ENCODE data around the gene MYH6. TPM values are rescaled to one million over a fixed set of nuclear protein-coding genes. Genes with fewer than 3 reads are reported as not detected.
"Not testable (repeated sequence)": the region's sequence is repeated elsewhere in the genome, so short reads cannot be mapped to it uniquely, and the experiment has no call there.

MYH6 gene
- total RNA-seq, 1 experiment from 2014 or later, result not detected

DNA sequence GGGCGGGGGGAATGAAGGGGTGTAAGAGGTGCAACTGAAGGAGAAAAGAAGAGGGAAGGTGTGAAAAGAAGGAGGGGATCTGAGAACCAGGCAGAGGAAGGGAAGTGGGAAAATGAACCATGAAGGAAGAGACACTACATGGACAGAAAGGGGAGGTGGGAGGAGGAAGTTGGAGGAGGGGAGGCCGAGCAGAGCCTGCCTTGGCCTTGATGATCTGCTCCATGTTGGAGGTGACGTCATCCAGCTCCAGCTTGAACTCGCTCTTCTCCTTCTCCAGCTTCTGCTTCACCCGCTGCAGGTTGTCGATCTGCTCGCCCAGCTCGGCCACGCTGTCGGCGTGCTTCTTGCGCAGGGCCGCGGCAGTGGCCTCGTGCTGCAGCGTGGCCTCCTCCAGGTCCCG, 11.6 kb upstream of the MYH6 start:
- DNase-seq (ENCODE audit: low read depth, low spot score); in situ Hi-C loops (cut with HindIII; ENCODE audit: low pct_unique_long_range_greater_than_20kb, low sequenced_read_pairs): not testable (repeated sequence)

- in situ Hi-C loops (cut with HindIII; ENCODE audit: low pct_unique_long_range_greater_than_20kb, low sequenced_read_pairs), result no loop called here
- DNase-seq (ENCODE audit: low read depth, low spot score), result no peak
Observed at GRCh38 chr14:23418021-23418420, 9.9 kb upstream of the MYH6 start.

DNA sequence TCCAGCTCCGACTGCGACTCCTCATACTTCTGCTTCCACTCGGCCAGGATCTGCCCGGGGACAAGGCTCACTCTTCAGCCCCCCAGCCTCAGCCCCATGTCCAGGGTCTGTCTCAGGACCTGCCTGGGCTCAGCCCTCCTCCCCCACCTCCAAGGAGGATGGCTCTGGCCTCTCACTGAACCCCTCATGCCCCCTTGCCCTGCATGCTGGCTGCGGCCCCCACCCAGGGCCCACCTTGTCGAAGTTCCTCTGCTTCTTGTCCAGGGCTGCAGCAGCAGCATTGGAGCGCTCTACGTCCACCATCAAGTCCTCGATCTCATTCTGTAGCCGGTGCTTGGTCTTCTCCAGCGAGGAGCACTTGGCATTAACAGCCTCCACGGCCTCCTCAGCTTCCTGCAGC, 9.2 kb upstream of the MYH6 start:
- in situ Hi-C loops (cut with HindIII; ENCODE audit: low pct_unique_long_range_greater_than_20kb, low sequenced_read_pairs); DNase-seq (ENCODE audit: low read depth, low spot score): not testable (repeated sequence)

DNA sequence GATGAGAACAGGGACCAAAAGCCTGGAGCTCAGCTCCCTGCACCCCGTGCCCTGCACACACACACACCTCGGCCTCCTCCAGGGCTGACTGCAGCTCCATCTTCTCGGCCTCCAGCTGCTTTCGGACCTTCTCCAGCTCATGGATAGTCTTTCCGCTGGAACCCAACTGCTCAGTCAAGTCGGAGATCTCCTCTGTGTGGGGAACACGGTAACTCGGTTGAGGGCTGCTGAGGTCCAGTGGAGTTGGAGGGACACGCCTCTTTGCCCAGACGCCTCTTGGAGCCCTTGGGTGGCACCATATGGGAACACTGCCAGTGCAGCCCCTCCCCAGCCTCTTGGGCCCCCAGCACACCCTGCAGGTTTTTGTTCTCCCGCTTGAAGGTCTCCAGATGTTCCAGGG, 8.7 kb upstream of the MYH6 start:
- in situ Hi-C loops (cut with HindIII; ENCODE audit: low pct_unique_long_range_greater_than_20kb, low sequenced_read_pairs), result no loop called here
- DNase-seq (ENCODE audit: low read depth, low spot score), result no peak

DNA sequence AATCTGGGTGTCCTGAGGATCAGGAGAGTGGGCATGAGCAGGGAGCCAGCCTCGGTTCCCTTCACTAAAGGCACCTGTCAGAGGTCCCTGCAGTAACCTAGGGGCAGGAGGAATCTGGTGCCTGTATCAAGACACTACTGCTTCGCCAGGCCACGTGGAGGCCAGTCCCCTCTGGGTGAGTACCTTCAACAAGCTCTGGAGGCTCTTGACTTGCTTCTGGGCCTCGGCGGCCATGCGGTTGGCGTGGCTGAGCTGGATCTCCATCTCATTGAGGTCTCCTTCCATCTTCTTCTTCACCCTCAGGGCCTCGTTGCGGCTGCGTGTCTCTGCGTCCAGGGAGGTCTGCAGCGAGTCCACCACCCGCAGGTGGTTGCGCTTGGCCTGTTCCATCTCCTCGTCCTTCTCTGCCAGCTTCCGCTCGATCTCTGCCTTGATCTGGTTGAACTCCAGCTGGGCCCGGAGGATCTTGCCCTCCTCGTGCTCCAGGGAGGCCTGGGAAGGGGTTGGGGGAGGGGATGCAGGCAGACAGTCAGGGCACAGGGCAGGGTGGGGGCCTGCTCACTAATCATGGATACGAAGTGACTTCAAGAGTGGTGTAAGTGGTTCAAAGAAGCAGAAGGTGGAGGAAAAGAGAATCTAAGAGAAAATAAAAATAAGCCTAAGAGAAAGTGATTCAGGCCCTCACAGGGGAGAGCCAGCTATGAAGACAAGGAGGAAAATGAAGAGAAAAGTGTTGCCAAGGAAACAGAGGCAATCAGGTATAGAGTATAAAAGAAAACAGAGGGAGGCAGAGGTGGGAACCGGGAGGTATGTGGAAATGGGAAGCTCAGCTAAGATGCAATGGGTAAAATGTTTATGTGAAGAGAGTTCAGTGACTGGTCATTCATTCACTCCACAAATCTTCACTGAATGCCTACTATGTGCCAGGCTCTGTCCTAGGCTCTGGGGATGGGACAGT, 8.0 kb upstream of the MYH6 start:
- in situ Hi-C loops (cut with HindIII; ENCODE audit: low pct_unique_long_range_greater_than_20kb, low sequenced_read_pairs), result no loop called here
- DNase-seq (ENCODE audit: low read depth, low spot score), result no peak

- no peak for DNase-seq (ENCODE audit: low read depth, low spot score)
- in situ Hi-C loops (cut with HindIII; ENCODE audit: low pct_unique_long_range_greater_than_20kb, low sequenced_read_pairs), result no loop called here
Observed at GRCh38 chr14:23414906-23415820, 7.1 kb upstream of the MYH6 start.

GRCh38 chr14:23414254-23414653, 6.2 kb upstream of the MYH6 start:
- in situ Hi-C loops (cut with HindIII; ENCODE audit: low pct_unique_long_range_greater_than_20kb, low sequenced_read_pairs), result no loop called here
- DNase-seq (ENCODE audit: low read depth, low spot score), result no peak

DNA sequence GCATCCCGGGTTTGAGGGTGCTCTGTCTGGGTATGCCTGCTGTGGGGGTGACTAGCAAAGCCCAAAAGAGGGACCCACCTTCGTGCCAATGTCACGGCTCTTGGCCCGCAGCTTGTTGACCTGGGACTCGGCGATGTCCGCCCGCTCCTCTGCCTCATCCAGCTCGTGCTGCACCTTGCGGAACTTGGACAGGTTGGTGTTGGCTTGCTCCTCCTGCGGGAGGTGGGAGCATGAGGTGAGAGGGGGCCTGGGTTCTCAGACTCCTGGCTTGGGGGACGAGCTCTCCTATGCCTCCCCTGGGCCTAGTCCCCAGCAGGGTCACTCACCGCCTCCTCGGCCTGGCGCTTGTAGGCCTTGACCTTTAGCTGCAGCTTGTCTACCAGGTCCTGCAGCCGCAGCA, 5.6 kb upstream of the MYH6 start:
- DNase-seq (ENCODE audit: low read depth, low spot score), result no peak
- in situ Hi-C loops (cut with HindIII; ENCODE audit: low pct_unique_long_range_greater_than_20kb, low sequenced_read_pairs), result no loop called here

- in situ Hi-C loops (cut with HindIII; ENCODE audit: low pct_unique_long_range_greater_than_20kb, low sequenced_read_pairs), result no loop called here
Observed at GRCh38 chr14:23411563-23412525, 3.8 kb upstream of the MYH6 start.

DNA sequence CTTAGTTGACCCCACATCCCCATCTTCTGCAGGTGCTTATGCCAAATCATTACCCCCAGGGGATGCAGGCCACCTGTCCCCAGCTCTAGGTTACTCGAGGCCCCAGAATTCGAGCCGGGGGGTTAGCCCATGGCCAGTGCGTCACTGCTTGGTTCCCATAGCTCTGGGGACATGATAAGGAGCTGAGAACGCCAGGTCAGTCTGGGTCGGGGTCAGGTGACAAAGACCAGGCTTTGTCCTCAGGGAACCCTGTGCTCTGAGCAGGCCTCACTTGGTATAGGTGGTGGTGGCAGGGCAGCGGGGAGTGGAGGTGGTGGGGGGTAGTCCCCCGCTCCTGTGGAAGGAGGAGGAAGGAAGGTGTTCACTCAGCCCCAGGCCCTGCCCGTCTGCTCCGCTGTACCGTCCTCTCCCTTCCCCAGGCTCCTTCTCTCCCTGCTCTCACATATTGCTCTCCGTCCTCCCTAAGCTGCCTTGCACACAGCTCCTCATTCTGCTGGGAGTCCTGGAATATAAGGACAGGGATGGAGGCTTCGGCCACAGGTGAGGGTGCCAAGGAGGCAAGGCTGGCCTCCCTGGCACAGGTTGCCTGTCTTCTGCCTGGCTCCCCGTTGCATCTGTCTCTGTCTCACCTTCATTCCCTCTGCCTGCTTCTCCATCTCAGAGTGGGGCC, 2.0 kb upstream of the MYH6 start:
- no peak for DNase-seq (ENCODE audit: low read depth, low spot score)
- in situ Hi-C loops (cut with HindIII; ENCODE audit: low pct_unique_long_range_greater_than_20kb, low sequenced_read_pairs), result no loop called here

More at GRCh38 chr14:23411563-23412525, 3.8 kb upstream of the MYH6 start:
- no peak for DNase-seq (ENCODE audit: low read depth, low spot score)

- in situ Hi-C loops (cut with HindIII; ENCODE audit: low pct_unique_long_range_greater_than_20kb, low sequenced_read_pairs), result no loop called here
- DNase-seq (ENCODE audit: low read depth, low spot score), result no peak
Observed at GRCh38 chr14:23409475-23409874, 1.4 kb upstream of the MYH6 start.

DNA sequence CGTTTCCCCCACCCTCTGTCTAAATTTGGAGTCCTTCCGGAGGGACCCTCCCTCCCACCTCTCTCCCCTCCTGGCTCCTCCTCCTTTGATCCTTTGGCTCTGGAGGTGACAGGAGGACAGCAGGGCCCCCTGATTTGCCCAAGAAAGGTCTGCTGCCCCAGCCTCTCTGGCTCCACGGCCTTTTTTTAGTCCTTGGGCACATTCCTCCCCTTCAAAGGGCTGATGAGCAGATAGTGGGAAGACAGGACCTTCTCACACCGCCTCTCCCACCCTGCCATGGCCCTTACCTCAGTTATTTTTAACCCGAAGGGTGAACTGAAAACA, 196 bp upstream of the MYH6 start:
- in situ Hi-C loops (cut with HindIII; ENCODE audit: low pct_unique_long_range_greater_than_20kb, low sequenced_read_pairs), result no loop called here
- DNase-seq (ENCODE audit: low read depth, low spot score), result no peak

GRCh38 chr14:23406725-23407355, 1.2 kb downstream of the MYH6 start:
- in situ Hi-C loops (cut with HindIII; ENCODE audit: low pct_unique_long_range_greater_than_20kb, low sequenced_read_pairs), result no loop called here
- DNase-seq (ENCODE audit: low read depth, low spot score), result no peak

DNA sequence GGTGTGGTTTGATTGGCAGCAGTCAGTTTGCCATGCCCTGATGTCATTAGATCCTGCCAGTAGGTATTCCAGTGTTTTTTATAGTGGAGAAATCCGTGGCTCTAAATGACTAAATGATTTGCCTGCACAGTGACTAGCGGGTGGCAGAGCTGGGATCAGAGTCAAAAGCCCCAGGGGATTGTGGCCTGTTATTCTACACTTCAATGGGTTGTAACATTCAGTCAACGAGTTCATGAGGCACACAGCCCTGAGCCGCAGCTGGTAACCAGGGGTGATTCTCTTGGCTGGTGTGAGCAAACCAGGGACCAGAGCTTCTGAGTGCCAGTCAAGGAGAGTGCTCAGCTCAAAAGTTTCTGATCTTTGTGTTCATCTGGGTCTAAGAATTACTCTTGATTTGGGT, 1.8 kb downstream of the MYH6 start:
- in situ Hi-C loops (cut with HindIII; ENCODE audit: low pct_unique_long_range_greater_than_20kb, low sequenced_read_pairs), result no loop called here
- DNase-seq (ENCODE audit: low read depth, low spot score), result no peak

GRCh38 chr14:23405516-23406025, 2.5 kb downstream of the MYH6 start:
- DNase-seq (ENCODE audit: low read depth, low spot score), result no peak
- in situ Hi-C loops (cut with HindIII; ENCODE audit: low pct_unique_long_range_greater_than_20kb, low sequenced_read_pairs), result no loop called here

DNA sequence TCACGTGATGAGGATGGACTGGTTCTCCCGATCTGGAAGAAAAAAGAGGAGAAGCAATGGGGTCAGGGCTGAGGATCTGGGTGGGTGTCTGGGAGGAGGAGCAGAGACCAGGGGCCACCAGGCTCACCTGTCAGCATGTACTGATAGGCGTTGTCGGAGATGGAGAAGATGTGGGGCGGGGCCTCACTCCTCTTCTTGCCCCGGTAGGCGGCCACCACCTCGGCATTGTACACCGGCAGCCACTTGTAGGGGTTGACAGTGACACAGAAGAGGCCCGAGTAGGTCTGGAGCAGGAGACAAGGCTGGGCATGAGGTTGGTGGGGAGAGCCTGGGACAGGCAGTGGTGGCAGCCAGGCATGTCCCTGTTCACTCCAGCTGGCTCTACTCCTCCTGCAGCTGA, 3.0 kb downstream of the MYH6 start:
- in situ Hi-C loops (cut with HindIII; ENCODE audit: low pct_unique_long_range_greater_than_20kb, low sequenced_read_pairs), result no loop called here
- DNase-seq (ENCODE audit: low read depth, low spot score), result no peak

Measured in SK-MEL-5 (cell line).